Ovary (tissue), 9 donors: ENCODE measurements around the gene PZP. TPM values are rescaled to one million over a fixed set of nuclear protein-coding genes. Genes with fewer than 3 reads are reported as not detected.

ENCODE experiments used
- DNase-seq, 5 donors: peaks; one replicate each; pipeline ENCODE4 v3.0.0-alpha.2; 2019 to 2020
- H3K27ac ChIP-seq, 2 donors: fragments of 200-600 bp; one replicate each; pipeline versions ENCODE4 v1.5.1 to v1.8.0; 2019 to 2022
- H3K27me3 ChIP-seq: fragments of 200-600 bp; one replicate; pipeline ENCODE4 v1.8.0; 2022
- H3K36me3 ChIP-seq: fragments of 200-600 bp; sonication (generic); one replicate; pipeline ENCODE4 v1.5.1; 2019
- H3K4me1 ChIP-seq: one replicate; pipeline ENCODE4 v1.8.1; 2013; ENCODE audit warnings: mild to moderate bottlenecking, moderate library complexity; ENCODE audit not compliant: insufficient read depth
- H3K4me3 ChIP-seq: fragments of 200-600 bp; sonication (generic); one replicate; pipeline ENCODE4 v1.5.1; 2017
- H3K9me3 ChIP-seq, 2 donors: fragments of 200-600 bp in 1 of 2; sonication (generic) in 1 of 2; one replicate each; pipeline versions ENCODE4 v1.5.1 to v1.8.1; 2013 to 2019; ENCODE audit warnings: mild to moderate bottlenecking in 1 of 2, moderate library complexity in 1 of 2
- EP300 ChIP-seq: sonication (generic); formaldehyde crosslinking; IDR thresholded peaks from one replicate; pipeline ENCODE4 v1.6.1; 2017; ENCODE audit warnings: antibody characterized with exemption
- POLR2A ChIP-seq: fragments of 450-650 bp; IDR thresholded peaks from one replicate; pipeline ENCODE4 v1.6.1; 2017; ENCODE audit warnings: antibody characterized with exemption, mild to moderate bottlenecking, moderate library complexity
- WGBS, 3 donors: extraction: QIAGEN DNeasy Blood & Tissue Kit in 1 of 3; methylation state at CpG; one replicate each; pipeline versions ENCODE4 v1.1.5 to v1.1.7; 2013 to 2017; 5-methylcytosine and 5-hydroxymethylcytosine counted together
- intact Hi-C, 4 donors: fragments of 100-400 bp; cut with DNase I; formaldehyde crosslinking; loops; one replicate each; pipeline versions ENCODE4 v1.11.0 to v1.15.1; 2022 to 2023
- microRNA counts: library from miRNA; unstranded; fragments of <30 nt; microRNA quantifications from one replicate; lab custom pipeline; 2016
- microRNA-seq, 3 donors: library from miRNA; unstranded; fragments of <30 nt; microRNA quantifications; one replicate each; pipeline versions ENCODE4 to v1.2.0, GENCODE V29; 2019 to 2020
- polyA plus RNA-seq, 2 donors: library from polyadenylated mRNA; stranded (reverse); fragments of 200-250 nt in 1 of 2; fragments of 350-450 nt in 1 of 2; fragmentation: Illumina TruSeq in 1 of 2; extraction: RNeasy Lipid Tissue Mini Kit (QIAGEN cat#74804) in 1 of 2; gene quantifications; one replicate each; pipeline ENCODE4 v1.2.3, GENCODE V29; 2013 to 2014
- total RNA-seq, 7 donors: library from RNA; depleted of rRNA in 2 of 7; stranded (reverse); fragments of >200 nt in 2 of 7; fragmentation: NEBNext Ultra II Directional in 3 of 7; extraction: Animal tissue kit (Norgen Biotek cat#: 25700) in 3 of 7; gene quantifications; one replicate each; pipeline versions ENCODE4 v1.1.0 to v1.2.4, GENCODE V29; 2016 to 2023
- TF ChIP-seq, protein P1 (sequence below), 3 donors: fragments of 450-650 bp in 2 of 3; fragments of 200-600 bp in 1 of 3; IDR thresholded peaks; one replicate each; pipeline versions ENCODE4 v1.5.1 to v1.8.0; 2016 to 2022; ENCODE audit warnings: antibody characterized with exemption in 3 of 3, mild to moderate bottlenecking in 1 of 3
- donor health status: DM: no; HTN: no; CAD: no; lungs with moderate emphysema.
- donor health status: DM: no; HTN: no; CAD: no.
- donor health status: Bipolar disorder and iron deficiency.
- donor health status: DM: yes; HTN: yes; CAD: no.
- donor health status: DM: no; HTN: no; CAD: no.
- donor health status: DM: yes; HTN: yes; CAD: no.

Gene PZP
- total and polyA plus RNA-seq, 9 donors, result 0.11 to 1.1 (median 0.21) TPM; not detected in 1

GRCh38 chr12:9104087-9104486, 104.1 kb downstream of the PZP start:
- TF ChIP-seq POLR2A (no peak), EP300 (no peak)
- TF ChIP-seq, protein P1, sequence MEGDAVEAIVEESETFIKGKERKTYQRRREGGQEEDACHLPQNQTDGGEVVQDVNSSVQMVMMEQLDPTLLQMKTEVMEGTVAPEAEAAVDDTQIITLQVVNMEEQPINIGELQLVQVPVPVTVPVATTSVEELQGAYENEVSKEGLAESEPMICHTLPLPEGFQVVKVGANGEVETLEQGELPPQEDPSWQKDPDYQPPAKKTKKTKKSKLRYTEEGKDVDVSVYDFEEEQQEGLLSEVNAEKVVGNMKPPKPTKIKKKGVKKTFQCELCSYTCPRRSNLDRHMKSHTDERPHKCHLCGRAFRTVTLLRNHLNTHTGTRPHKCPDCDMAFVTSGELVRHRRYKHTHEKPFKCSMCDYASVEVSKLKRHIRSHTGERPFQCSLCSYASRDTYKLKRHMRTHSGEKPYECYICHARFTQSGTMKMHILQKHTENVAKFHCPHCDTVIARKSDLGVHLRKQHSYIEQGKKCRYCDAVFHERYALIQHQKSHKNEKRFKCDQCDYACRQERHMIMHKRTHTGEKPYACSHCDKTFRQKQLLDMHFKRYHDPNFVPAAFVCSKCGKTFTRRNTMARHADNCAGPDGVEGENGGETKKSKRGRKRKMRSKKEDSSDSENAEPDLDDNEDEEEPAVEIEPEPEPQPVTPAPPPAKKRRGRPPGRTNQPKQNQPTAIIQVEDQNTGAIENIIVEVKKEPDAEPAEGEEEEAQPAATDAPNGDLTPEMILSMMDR (IDR thresholded peaks at IDR 0.05), result no peak
- no peak overlapping the region for H3K27ac ChIP-seq
- intact Hi-C loops, result no loop called here
- DNase-seq, result no peak
- H3K4me1 ChIP-seq, result no peaks in the 10 kb centered on the region
- H3K4me3 ChIP-seq, result no peak overlapping the region
- 69 to 82% (median 78%) methylated on average over 4 of the region's 4 CpGs for WGBS, 3 donors
- no peaks in the 10 kb centered on the region for H3K9me3 ChIP-seq
- H3K27me3 ChIP-seq, result no peaks in the 10 kb centered on the region
- H3K36me3 ChIP-seq, result no peaks in the 10 kb centered on the region

DNA sequence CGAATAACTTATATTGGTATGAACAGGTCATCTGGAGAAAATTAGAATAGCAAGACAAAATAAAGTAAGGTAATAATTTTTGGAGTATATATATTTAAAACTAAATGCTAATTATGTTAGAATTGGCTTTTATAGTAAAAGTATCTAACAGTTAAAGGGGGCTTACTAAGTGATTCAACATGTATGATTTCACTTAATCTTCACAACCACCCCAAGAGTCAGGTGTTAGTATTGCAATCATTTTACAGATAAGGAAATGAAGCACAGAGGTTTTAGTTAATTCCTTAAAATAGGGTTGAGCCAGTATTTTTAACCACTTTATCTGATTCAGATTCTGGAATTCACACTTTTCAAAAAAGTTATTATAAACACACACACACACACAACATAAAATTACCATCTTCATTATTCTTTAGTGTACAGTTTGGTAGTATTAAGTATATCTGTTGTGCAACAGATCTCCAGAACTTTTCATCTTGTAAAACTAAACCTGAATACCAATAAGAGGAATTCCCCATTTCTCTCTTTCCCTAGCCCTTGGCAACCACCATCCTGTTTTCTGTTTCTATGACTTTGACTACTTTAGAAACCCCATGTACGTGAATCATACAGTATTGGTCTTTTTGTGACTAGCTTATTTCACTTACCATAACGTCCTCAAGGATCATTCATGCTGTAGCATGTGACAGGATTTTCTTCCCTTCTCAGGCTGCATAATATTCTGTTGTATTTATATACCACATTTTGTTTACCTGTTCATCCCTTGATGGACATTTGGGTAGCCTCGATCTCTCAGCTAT, 104.9 kb downstream of the PZP start:
- no peak overlapping the region for H3K27ac ChIP-seq
- WGBS, 3 donors, result 88 to 94% (median 90%) methylated on average over 4 of the region's 4 CpGs
- no peaks in the 10 kb centered on the region for H3K9me3 ChIP-seq
- TF ChIP-seq, protein P1 (IDR thresholded peaks at IDR 0.05), result no peak
- TF ChIP-seq POLR2A, result no peak
- no peak for TF ChIP-seq EP300
- DNase-seq, result no peak
- no peaks in the 10 kb centered on the region for H3K36me3 ChIP-seq
- H3K4me3 ChIP-seq, result no peak overlapping the region
- intact Hi-C loops, result no loop called here
- no peaks in the 10 kb centered on the region for H3K27me3 ChIP-seq
- H3K4me1 ChIP-seq, result no peaks in the 10 kb centered on the region

- H3K9me3 ChIP-seq, result no peaks in the 10 kb centered on the region
- H3K4me3 ChIP-seq, result no peak overlapping the region
- H3K4me1 ChIP-seq, result no peaks in the 10 kb centered on the region
- no peak for DNase-seq
- intact Hi-C loops, result no loop called here
- H3K27ac ChIP-seq, result no peak overlapping the region
- TF ChIP-seq POLR2A (no peak), EP300 (no peak)
- TF ChIP-seq, protein P1 (IDR thresholded peaks at IDR 0.05), result no peak
- no peaks in the 10 kb centered on the region for H3K27me3 ChIP-seq
- H3K36me3 ChIP-seq, result no peaks in the 10 kb centered on the region
- 75 to 81% (median 79%) methylated on average over 8 of the region's 8 CpGs for WGBS, 3 donors
Observed at GRCh38 chr12:9101018-9101687, 107.0 kb downstream of the PZP start.

DNA sequence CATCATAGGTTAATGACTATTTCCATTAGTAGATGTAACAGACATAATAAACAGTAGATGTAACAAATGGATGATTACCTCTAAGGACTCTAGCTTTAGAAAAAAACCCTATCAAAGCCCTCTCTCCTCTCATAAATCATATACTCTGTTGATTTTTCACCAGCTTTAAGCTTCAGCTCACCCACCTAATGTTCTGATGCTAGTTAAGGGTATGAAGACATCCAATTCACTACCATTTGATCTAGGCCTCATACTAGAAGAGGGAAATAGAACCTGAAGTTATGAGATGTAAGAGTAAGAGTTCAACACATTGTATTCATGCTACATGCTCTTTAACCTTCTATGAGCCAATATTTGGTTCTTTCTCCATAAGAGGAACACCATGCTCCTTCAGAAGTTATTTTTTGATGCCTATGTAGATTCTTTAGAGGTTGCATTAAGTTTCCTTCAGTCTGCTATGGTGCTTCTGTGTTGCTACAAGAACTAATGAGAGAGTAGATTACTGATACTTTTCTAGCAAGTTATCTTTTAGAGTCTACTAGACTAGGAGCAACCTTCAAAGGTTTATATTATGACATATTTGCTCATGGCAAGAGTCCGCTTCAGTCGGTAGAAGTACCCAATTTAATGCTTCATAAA, 108.5 kb downstream of the PZP start:
- H3K36me3 ChIP-seq, result no peaks in the 10 kb centered on the region
- no peak overlapping the region for H3K27ac ChIP-seq
- H3K4me3 ChIP-seq, result no peak overlapping the region
- H3K9me3 ChIP-seq, result no peaks in the 10 kb centered on the region
- TF ChIP-seq, protein P1 (IDR thresholded peaks at IDR 0.05), result no peak
- TF ChIP-seq EP300 (no peak), POLR2A (no peak)
- no peaks in the 10 kb centered on the region for H3K4me1 ChIP-seq
- intact Hi-C loops, result no loop called here
- no peaks in the 10 kb centered on the region for H3K27me3 ChIP-seq
- no peak for DNase-seq
- 92 to 94% (median 93%) methylated on average over 2 of the region's 2 CpGs for WGBS, 3 donors

MicroRNAs encoded within 50 kb of the gene (microRNA counts, 767-probe panel; counts per million panel counts)
- 530 counts per million, percentile 78 among the panel's probes with 10 or more counts for microRNA hsa-miR-1244 (lab: Ali Mortazavi, UCI)

Small RNAs within 50 kb of the gene (microRNA-seq; reads per million reads assigned to microRNA genes)
- 0 reads per million in 3 donors for gene MIR1244-3

Other genes with a start within 250 kb of the PZP start
- 1 to 10 TPM in 3 of 7 donors, under 1 TPM in 4; 0.42 to 1.4 (median 0.93) TPM for gene KLRG1, start 218.8 kb downstream of the PZP start, total RNA-seq
- gene KLRG1, start 218.8 kb downstream of the PZP start, polyA plus RNA-seq, result 1 to 10 TPM; 1.1 to 4.3 TPM
- gene A2M, start 92.5 kb downstream of the PZP start, total RNA-seq, result 100 to 1,000 TPM in 5 of 7 donors, 10 to 100 TPM in 2; 50.5 to 426 (median 222) TPM
- gene A2M, start 92.5 kb downstream of the PZP start, polyA plus RNA-seq, result 100 to 1,000 TPM; 125 to 926 TPM